Measurements from ENCODE around the gene COL5A1. TPM values are rescaled to one million over a fixed set of nuclear protein-coding genes. Genes with fewer than 3 reads are reported as not detected.

COL5A1 gene
- total RNA-seq, 4 donors from 2014 or later, result 14.0 to 23.9 (median 19.2) TPM

- no peak for TF ChIP-seq CTCF (IDR thresholded peaks at IDR 0.05; ENCODE audit: low read depth)
Observed at GRCh38 chr9:134627417-134628353, 13.9 kb upstream of the COL5A1 start.

- no peak for TF ChIP-seq CTCF (IDR thresholded peaks at IDR 0.05; ENCODE audit: low read depth)
Observed at GRCh38 chr9:134628354-134628736, 13.3 kb upstream of the COL5A1 start.

GRCh38 chr9:134629061-134629585, 12.5 kb upstream of the COL5A1 start:
- no peak for TF ChIP-seq CTCF (IDR thresholded peaks at IDR 0.05; ENCODE audit: low read depth)

GRCh38 chr9:134629586-134630392, 11.8 kb upstream of the COL5A1 start:
- no peak for TF ChIP-seq CTCF (IDR thresholded peaks at IDR 0.05; ENCODE audit: low read depth)

GRCh38 chr9:134630393-134630790, 11.2 kb upstream of the COL5A1 start:
- no peak for TF ChIP-seq CTCF (IDR thresholded peaks at IDR 0.05; ENCODE audit: low read depth)

- no peak for TF ChIP-seq CTCF (IDR thresholded peaks at IDR 0.05; ENCODE audit: low read depth)
Observed at GRCh38 chr9:134630861-134631260, 10.7 kb upstream of the COL5A1 start.

GRCh38 chr9:134631881-134632280, 9.7 kb upstream of the COL5A1 start:
- TF ChIP-seq CTCF (IDR thresholded peaks at IDR 0.05; ENCODE audit: low read depth), result no peak

Measured in subcutaneous adipose tissue (tissue), 4 donors.